ENCODE results near the gene MTARC2. TPM values are rescaled to one million over a fixed set of nuclear protein-coding genes. Genes with fewer than 3 reads are reported as not detected.
A peak's percentile ranks its signal among the peaks of the same experiment; 100 is the strongest.
"Not testable (repeated sequence)": the region's sequence is repeated elsewhere in the genome, so short reads cannot be mapped to it uniquely, and the experiment has no call there.

MTARC2 gene
- total RNA-seq, 1 donor from 2014 or later: 16.5 TPM

- peak; percentile 53 to 78 for DNase-seq (ENCODE audit: low read depth in 2 of 2)
These were observed 16.0 kb upstream of the MTARC2 start for GRCh38 chr1:220732137-220732536.

- no peak for DNase-seq (ENCODE audit: low read depth in 2 of 2)
These were observed 15.5 kb upstream of the MTARC2 start for GRCh38 chr1:220732621-220733020.

DNA sequence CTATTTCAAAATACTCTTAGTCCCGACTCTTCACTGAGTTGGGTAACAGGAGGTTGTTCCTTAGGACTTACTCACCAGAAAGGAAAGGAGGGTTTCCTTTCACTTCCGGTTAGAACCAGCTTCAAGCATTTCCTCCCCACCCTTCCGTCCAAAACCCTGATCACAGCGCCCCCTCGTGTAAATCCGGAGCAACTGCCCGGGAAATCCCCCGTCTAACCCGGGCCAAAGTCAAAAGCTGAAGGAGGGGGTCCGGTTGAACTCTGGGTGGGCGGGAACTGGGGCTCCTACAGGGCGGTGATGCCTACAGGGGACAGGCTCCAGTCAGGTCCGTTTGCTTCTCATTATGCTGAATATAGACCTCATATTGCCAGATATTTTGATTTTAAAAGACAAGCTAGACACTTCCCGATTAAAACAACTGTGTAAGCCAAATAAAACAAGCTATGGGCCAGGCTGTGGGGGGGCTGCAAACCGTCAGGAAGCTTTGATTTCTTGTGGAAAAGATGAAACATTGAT lies 15.0 kb upstream of the MTARC2 start:
- peak; percentile 94 to 95 for DNase-seq (ENCODE audit: low read depth in 2 of 2)

DNA sequence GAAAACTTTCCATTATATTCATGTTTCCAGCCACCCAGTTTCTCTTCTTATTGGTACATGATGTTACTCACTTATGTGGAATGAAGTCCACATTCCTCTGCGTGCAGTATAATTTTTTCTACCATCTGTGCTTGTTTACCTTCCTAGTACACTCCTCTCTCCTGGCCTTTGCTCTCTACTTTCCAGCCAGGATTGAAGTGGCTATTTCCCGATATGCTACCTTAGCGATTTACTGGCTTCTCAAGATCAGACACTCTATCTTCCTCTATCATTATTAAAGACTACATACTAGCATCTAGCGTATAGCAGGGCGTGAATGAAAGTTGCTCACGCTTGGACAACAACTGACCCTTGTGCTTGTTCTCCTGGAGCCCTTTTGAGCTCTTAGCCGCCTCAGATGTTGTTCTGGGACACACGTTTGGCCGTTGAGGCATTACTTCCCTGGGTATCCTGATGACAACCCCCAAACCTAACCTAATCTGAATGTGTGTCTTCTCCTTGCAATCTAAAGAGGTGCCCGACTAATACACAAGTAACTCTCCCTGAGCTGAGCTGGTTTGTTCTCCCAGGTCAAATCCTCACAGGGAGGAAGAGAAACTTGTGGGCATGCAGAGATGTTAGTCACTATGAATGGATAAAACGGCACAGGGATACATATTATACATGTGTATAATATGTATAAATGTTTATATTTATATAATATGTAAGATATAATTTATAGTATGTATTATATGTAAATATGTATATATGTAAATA lies 13.4 kb upstream of the MTARC2 start:
- peak; percentile 72 to 84 for DNase-seq (ENCODE audit: low read depth in 2 of 2)

- DNase-seq (ENCODE audit: low read depth in 2 of 2): not testable (repeated sequence)
These were observed 11.8 kb upstream of the MTARC2 start for GRCh38 chr1:220736283-220736682.

- DNase-seq (ENCODE audit: low read depth in 2 of 2): no peak
These were observed 6.8 kb upstream of the MTARC2 start for GRCh38 chr1:220741349-220741748.

GRCh38 chr1:220741825-220742224 lies 6.3 kb upstream of the MTARC2 start:
- no peak for DNase-seq (ENCODE audit: low read depth in 2 of 2)

GRCh38 chr1:220742520-220742919 lies 5.6 kb upstream of the MTARC2 start:
- DNase-seq (ENCODE audit: low read depth in 2 of 2): no peak

DNA sequence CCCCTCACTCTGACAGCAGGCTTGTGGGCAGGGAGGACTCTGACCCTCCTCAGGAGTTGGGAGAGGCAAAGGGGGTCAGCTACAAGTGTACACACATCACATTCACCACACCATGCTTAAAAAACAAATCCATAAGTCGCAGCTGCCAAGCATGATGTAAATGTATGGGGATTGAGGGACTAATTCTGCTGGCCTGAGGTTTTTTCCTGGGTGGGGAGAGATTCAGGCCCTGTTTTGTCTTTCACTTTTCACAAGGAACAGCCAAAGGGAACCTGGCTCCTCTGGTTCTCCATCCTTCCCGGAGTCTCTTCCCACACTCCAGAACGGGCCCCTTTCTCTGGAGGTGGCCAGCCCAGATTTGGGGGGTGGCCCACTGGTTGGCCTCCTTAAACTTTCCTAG lies 1.3 kb upstream of the MTARC2 start:
- DNase-seq (ENCODE audit: low read depth in 2 of 2): no peak

DNA sequence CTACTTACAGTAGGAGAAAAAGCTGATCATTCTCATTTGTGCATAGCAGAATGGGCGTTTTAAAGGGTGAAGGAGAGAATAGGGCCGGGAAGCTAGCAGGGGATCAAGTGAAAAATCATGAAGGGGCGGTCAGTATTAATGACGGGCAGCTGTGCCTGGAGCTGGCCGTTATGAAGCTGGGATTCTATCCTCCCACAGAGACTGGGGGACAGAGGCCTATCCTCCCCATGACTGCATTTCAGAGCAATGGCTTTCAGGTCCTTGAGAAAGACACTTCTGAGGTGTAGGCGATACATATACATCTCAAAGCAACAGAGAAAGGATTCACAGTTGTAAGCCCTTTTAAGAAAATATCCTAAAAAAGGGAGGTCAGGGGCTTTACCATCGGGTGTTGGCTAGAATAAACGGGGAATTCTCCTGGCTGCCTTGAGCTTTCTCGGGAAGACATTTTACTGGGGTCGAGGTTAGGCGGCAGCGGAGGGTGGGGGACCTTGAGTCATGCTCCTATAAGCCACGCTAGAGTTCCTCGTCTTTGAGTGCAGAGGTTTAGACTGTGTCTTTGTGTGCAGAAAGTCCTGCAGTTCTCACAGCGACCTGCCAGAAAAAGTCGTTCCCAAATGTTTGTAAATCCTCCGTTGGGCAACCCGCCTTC lies 559 bp upstream of the MTARC2 start:
- DNase-seq (ENCODE audit: low read depth in 2 of 2): no peak

DNA sequence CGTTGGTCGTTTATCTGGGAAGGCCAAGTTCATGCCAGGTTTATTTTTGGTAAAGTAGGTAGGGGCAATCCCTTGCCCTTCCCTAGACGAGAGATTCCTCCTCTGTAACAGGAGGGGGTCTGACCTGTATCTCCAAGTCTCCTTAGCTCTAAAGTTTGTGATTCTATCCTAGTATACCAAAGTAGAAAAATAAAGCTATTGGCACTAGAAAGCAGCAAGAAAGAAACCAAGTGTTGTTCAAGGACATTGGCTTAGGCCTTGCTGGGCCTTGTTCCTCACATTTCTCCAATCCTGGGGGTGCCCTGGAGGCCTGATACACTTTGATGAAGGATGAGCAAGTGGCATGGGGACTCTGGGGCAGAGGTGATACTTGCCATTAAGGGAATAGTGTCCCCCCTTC lies 814 bp downstream of the MTARC2 start:
- peak in 1 of 2 donors; percentile 8 for DNase-seq (ENCODE audit: low read depth in 2 of 2)

DNA sequence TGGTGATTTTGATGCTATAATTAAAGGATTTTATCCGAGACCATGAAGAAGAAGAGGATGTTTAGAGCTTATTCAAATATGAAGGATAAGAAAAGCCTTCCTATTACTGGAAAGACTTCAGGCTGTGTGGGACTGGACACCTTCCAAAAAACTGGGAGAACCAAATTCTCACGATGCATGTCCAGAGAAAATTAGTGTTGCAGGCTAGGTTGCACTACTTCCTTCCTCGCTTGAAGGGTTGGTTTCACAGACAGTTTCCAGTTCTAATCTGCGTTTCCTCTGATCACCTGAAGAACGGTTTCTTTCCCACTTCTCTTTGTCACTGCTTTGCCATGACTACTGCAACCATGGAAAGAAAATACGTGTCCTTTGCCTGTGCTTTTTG lies 2.0 kb downstream of the MTARC2 start:
- DNase-seq (ENCODE audit: low read depth in 2 of 2): peak; percentile 45

DNA sequence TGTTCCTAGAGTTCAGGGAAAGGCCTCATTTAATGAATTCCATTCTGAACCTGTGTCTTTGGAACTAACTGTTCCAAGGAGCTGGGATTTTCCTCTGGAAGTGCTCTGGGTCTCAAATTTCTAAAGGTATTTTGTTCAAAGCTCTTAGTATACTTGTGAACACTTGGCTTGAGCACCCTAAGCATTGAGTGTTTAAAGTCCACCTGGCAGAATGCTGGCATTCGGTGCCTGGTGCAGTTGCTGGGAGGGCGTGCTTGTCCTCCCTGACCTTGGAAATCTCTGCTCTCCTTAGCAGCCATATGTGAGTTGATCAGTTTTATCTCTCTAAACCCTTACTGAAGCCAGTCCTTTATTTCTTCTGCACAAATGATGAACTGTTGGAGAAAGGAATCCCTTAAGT lies 3.0 kb downstream of the MTARC2 start:
- DNase-seq (ENCODE audit: low read depth in 2 of 2): no peak

DNA sequence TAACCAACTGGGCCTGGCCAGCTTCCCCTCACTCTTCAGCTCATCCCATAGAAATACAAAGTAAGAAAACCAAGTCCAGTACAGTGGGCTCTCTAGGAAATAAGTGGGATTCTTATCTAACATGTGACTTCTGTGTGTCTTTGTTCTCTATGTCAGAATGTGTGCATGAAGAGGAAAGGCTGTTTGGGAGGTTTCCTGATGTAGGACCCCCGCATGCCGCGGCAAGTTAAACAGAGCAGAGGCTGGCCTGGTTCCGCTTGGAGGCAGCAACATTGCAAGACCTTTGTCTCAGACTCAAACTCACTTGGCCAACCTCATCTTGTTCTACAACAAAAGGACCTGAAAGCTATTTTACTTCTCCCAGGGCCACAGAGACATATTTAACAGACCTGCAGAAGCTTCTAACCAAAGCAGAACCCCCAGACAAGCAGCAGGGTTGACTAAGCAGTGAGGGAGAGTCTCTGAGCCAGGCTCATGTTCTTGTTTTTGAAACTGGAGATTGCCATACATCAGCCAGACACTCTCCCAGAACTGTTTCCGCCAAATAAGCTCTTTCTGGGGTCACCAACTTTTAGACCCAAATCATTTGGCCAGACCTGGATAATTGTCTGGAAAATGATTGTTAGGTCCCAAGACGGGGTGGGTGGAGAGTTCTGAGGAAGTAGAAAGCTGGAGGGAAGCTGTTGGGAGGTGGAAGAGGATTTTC lies 6.2 kb downstream of the MTARC2 start:
- peak in 1 of 2 donors; percentile 15 for DNase-seq (ENCODE audit: low read depth in 2 of 2)

DNA sequence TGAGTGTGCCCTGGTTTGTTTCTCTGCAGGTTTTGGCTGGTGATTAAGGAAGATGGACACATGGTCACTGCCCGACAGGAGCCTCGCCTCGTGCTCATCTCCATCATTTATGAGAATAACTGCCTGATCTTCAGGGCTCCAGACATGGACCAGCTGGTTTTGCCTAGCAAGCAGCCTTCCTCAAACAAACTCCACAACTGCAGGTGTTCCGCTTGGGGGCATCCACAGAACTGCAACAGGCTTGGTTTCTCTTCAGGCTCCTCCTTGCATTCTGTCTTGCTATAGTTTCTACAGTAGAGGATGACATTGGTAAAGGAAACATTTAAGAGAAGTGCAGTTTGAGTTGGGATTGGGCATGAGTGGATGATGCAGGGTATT lies 6.8 kb downstream of the MTARC2 start:
- no peak for DNase-seq (ENCODE audit: low read depth in 2 of 2)

DNA sequence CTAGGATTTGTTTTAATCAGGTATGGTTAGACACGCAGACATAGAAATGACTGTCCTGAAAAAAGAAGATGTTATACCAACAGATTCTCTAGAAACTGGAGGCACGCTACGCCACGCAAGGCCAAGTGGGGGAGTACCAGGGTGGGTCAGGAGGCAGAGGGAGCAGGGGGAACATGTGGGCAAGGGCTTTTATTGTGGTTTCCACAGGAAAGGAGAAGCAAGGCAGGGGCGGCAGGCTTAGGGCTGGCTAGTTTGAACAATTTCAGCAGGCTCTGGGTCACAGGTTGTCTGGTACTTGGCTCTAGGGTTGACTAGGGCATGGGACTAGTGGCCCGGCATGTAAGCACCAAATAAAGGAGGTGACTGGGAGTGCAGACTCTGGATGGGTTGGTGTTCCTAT lies 7.2 kb downstream of the MTARC2 start:
- DNase-seq (ENCODE audit: low read depth in 2 of 2): no peak

DNA sequence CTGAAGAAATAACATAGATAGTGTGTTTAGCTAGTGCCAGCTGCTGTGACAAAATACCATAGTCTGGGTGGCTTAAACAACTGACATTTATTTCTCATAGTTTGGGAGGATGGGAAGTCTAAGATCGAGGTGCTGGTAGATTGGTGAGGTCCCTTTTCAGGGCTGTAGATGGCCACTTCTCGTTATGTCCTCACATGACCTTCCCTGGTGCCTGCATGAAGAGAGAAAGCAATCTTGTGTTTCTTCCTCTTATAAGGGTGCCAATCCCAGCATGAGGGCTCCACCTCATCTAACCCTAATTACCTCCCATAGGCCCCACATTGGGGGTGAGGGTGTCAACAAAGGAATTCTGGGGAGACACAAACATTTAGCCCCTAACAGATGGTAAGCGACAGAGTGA lies 9.3 kb downstream of the MTARC2 start:
- no peak for DNase-seq (ENCODE audit: low read depth in 2 of 2)

DNA sequence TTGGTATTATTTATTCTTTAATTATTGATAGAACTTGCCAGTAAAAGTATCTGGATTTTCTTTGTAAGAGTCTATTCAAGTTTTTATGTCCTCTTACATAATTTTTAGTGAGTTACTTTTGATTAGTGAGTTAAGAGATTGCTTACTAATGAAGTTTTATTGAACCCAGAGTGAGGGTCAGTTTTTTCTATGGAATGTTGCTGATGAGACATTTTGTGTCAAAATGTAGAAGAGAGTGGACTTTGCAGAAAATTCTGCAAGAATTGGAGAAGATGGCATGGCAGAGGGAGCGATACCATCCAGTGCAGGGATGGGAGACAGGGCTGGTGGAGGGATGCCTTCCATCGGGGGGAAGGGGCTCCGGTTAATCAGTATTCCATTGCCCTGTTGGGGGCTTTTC lies 11.0 kb downstream of the MTARC2 start:
- DNase-seq (ENCODE audit: low read depth in 2 of 2): no peak

DNA sequence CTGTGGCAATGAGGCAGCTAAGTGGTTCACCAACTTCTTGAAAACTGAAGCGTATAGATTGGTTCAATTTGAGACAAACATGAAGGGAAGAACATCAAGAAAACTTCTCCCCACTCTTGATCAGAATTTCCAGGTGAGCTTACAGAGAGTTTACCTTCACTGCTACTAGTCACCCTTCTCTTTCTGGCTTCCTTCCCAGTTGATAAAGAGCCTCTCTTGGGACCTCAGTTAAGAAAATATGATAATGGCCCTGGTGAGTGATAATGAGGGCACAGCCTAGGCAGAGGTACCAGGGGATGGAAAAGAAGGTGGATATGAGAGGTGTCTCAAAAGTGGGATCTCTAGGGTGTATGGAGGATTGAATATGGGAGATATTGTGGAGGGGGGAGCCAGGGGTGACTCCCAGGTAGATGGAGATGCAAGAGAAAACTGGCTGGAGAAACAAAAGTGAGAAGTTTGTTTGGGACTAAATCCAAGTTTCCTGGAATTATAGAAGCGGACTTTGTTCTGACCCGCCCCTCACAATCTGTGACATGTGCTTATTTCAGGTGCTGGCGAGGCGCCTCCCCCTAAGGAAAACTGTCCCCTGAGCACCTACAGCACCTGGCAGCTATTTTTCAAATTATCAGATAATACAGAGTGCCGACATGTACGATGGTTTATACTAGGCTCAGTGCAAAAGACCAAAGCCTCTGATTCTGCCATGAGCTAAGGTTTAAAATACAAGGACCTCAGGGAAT lies 13.7 kb downstream of the MTARC2 start:
- no peak for DNase-seq (ENCODE audit: low read depth in 2 of 2)

GRCh38 chr1:220764757-220765156 lies 16.6 kb downstream of the MTARC2 start:
- DNase-seq (ENCODE audit: low read depth in 2 of 2): no peak

DNA sequence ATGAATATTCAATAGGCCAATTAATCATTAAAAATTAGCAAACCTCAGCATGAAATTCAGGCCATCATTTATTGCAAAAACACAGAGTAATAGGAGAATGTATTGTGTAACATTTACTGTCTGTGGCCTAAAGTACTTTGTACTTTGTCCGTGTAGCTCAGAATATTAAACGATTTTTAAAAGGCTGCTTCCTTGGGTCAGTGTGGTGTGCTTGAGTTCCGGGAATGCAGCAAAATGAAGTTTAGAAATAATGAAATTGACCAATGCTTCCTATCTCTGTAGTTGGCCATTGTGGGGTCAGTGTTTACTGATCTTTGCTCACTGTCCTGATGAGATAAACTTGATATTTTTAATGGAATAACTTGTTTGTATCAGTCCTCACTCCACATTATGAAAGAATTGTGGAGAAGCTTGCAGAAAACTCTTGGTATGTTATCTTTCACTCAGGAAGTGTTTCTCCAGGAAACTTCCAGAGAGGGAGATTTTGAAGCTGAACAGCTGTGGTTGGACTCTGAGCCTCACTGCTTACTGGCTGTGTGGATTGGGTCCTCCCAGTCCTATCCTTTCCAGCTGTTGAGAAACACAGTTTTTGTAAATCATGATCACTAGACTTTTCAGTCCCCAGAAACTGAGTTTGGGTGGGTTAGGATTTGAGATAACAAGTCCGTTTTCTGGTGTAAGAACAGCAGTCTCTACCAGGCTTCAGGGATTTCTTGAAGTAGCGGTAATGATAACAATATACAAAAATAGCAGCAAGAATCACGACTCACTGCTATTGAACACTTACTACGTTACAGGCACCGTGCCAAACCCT lies 19.4 kb downstream of the MTARC2 start:
- no peak for DNase-seq (ENCODE audit: low read depth in 2 of 2)
